ENCODE results near the gene MAN1A2. TPM values are rescaled to one million over a fixed set of nuclear protein-coding genes. Genes with fewer than 3 reads are reported as not detected.

The MAN1A2 gene
- total RNA-seq, 1 experiment from 2014 or later: 28.7 TPM

DNA sequence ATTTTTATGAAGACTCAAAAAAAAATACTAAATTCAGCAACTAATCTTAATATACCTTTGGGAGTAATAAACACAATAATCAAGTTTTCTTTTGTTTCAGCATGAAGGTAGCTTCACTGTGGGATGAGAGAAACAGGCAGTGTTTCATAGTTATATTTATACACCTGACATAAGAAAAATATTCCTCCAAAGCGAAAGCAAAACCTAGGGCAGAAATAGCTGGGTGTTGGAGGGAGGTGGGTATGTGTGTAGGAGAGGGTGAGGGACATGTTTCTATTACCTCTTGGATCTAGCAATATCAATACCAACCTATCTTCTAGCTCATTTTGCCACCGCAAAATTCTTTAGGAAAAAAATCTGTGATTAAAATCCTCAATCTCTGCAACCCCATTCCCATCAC lies 24.9 kb upstream of the MAN1A2 start:
- no peak for DNase-seq (ENCODE audit: low read depth, low spot score)
- no peak for ATAC-seq
- H3K4me3 ChIP-seq (ENCODE audit: low read depth in 2 of 2, low read length in 2 of 2): no peak overlapping the region
- POLR2A ChIA-PET: no interaction called here
- no peaks in the 10 kb centered on the region for H3K4me1 ChIP-seq (ENCODE audit: control insufficient read depth, insufficient read depth, low read length)
- CTCF ChIA-PET: no interaction called here
- no peaks in the 10 kb centered on the region for H3K27me3 ChIP-seq (ENCODE audit: control insufficient read depth, insufficient read depth, low read length)
- no peak for TF ChIP-seq SIN3A (IDR thresholded peaks at IDR 0.05; ENCODE audit: borderline replicate concordance, insufficient read depth, low read depth, low read length)
- no peak for TF ChIP-seq TCF7L2 (IDR thresholded peaks at IDR 0.05; ENCODE audit: low read depth, low read length)
- TF ChIP-seq, protein P1, sequence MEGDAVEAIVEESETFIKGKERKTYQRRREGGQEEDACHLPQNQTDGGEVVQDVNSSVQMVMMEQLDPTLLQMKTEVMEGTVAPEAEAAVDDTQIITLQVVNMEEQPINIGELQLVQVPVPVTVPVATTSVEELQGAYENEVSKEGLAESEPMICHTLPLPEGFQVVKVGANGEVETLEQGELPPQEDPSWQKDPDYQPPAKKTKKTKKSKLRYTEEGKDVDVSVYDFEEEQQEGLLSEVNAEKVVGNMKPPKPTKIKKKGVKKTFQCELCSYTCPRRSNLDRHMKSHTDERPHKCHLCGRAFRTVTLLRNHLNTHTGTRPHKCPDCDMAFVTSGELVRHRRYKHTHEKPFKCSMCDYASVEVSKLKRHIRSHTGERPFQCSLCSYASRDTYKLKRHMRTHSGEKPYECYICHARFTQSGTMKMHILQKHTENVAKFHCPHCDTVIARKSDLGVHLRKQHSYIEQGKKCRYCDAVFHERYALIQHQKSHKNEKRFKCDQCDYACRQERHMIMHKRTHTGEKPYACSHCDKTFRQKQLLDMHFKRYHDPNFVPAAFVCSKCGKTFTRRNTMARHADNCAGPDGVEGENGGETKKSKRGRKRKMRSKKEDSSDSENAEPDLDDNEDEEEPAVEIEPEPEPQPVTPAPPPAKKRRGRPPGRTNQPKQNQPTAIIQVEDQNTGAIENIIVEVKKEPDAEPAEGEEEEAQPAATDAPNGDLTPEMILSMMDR (IDR thresholded peaks at IDR 0.05): no peak
- TF ChIP-seq, protein P2, sequence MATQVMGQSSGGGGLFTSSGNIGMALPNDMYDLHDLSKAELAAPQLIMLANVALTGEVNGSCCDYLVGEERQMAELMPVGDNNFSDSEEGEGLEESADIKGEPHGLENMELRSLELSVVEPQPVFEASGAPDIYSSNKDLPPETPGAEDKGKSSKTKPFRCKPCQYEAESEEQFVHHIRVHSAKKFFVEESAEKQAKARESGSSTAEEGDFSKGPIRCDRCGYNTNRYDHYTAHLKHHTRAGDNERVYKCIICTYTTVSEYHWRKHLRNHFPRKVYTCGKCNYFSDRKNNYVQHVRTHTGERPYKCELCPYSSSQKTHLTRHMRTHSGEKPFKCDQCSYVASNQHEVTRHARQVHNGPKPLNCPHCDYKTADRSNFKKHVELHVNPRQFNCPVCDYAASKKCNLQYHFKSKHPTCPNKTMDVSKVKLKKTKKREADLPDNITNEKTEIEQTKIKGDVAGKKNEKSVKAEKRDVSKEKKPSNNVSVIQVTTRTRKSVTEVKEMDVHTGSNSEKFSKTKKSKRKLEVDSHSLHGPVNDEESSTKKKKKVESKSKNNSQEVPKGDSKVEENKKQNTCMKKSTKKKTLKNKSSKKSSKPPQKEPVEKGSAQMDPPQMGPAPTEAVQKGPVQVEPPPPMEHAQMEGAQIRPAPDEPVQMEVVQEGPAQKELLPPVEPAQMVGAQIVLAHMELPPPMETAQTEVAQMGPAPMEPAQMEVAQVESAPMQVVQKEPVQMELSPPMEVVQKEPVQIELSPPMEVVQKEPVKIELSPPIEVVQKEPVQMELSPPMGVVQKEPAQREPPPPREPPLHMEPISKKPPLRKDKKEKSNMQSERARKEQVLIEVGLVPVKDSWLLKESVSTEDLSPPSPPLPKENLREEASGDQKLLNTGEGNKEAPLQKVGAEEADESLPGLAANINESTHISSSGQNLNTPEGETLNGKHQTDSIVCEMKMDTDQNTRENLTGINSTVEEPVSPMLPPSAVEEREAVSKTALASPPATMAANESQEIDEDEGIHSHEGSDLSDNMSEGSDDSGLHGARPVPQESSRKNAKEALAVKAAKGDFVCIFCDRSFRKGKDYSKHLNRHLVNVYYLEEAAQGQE (IDR thresholded peaks at IDR 0.05; ENCODE audit: insufficient read depth in 1 of 2, low read depth in 2 of 2, low read length in 1 of 2): no peak
- TF ChIP-seq POLR2AphosphoS5 (IDR thresholded peaks at IDR 0.05; ENCODE audit: low read depth, low read length): no peak
- no peaks in the 10 kb centered on the region for H3K9me3 ChIP-seq (ENCODE audit: control insufficient read depth, insufficient read depth, low read depth, low read length)
- in situ Hi-C loops (cut with HindIII; ENCODE audit: low pct_unique_long_range_greater_than_20kb, low sequenced_read_pairs) (no loop called here), intact Hi-C loops (cut with micrococcal nuclease; ENCODE audit: unreplicated experiment) (no loop called here)
- BruUV-seq (replicated peaks): no TSS peak
- H3K36me3 ChIP-seq (ENCODE audit: control insufficient read depth, insufficient read depth, low read length): no peaks in the 10 kb centered on the region
- no peak overlapping the region for H3K27ac ChIP-seq (ENCODE audit: low read length)

DNA sequence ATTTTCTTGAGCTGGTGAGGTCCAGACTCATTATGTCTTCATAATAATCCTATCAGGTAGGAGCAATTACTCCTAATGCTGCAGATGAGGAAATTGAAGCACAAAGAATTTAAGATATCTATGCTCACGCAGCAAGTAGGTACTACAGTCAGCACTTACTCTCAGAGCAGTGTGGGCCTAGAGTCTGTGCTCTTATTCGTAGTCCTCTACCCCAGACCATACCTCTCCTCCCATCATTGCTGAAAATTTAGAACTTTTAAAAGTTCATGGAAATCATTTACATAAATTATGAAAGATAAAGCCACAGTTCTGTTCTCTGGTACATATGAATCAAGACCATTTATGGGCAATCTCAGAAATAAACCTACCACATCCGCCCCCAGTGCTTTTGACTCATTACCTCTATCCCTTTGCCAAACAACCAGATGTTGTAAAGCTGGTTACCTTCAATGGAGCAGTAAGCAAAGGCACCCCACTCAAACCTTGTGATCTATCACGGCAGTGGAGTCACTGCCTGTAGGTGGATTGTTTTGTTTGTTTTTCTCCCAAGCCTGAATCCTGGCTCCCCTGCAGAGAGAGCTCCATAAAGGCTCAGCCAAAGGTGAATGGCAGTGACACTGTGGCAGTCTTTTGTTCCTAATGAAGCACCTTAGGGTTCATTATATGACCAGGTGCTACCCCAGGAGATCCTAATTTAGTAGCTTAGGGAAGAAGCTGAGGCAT lies 20.9 kb upstream of the MAN1A2 start:
- no peak overlapping the region for H3K27ac ChIP-seq (ENCODE audit: low read length)
- H3K4me3 ChIP-seq (ENCODE audit: low read depth in 2 of 2, low read length in 2 of 2): no peak overlapping the region
- ChIA-PET CTCF (no interaction called here), POLR2A (no interaction called here)
- intact Hi-C loops (cut with micrococcal nuclease; ENCODE audit: unreplicated experiment) (no loop called here), in situ Hi-C loops (cut with HindIII; ENCODE audit: low pct_unique_long_range_greater_than_20kb, low sequenced_read_pairs) (no loop called here)
- H3K9me3 ChIP-seq (ENCODE audit: control insufficient read depth, insufficient read depth, low read depth, low read length): no peaks in the 10 kb centered on the region
- ATAC-seq (no peak), DNase-seq (ENCODE audit: low read depth, low spot score) (no peak)
- no peaks in the 10 kb centered on the region for H3K36me3 ChIP-seq (ENCODE audit: control insufficient read depth, insufficient read depth, low read length)
- no TSS peak for BruUV-seq (replicated peaks)
- TF ChIP-seq POLR2AphosphoS5 (IDR thresholded peaks at IDR 0.05; ENCODE audit: low read depth, low read length): no peak
- TF ChIP-seq TCF7L2 (IDR thresholded peaks at IDR 0.05; ENCODE audit: low read depth, low read length): no peak
- TF ChIP-seq, protein P2 (IDR thresholded peaks at IDR 0.05; ENCODE audit: insufficient read depth in 1 of 2, low read depth in 2 of 2, low read length in 1 of 2): no peak
- no peak for TF ChIP-seq SIN3A (IDR thresholded peaks at IDR 0.05; ENCODE audit: borderline replicate concordance, insufficient read depth, low read depth, low read length)
- TF ChIP-seq, protein P1 (IDR thresholded peaks at IDR 0.05): no peak
- no peaks in the 10 kb centered on the region for H3K4me1 ChIP-seq (ENCODE audit: control insufficient read depth, insufficient read depth, low read length)
- H3K27me3 ChIP-seq (ENCODE audit: control insufficient read depth, insufficient read depth, low read length): peaks cover 4% of the 10 kb centered on the region; the same call in 1 of the 2 replicates

Measured in Panc1 (cell line).